Transverse colon (tissue), 4 donors: ENCODE results near the gene NDUFS3. TPM values are rescaled to one million over a fixed set of nuclear protein-coding genes. Genes with fewer than 3 reads are reported as not detected.

Experiments
- DNase-seq: peaks from one replicate; pipeline ENCODE4 v3.0.0-alpha.2; 2019
- H3K27ac ChIP-seq, 4 donors: fragments of 200-600 bp; sonication (generic); 2 replicates each; pipeline ENCODE4 v1.5.1; 2016 to 2018; ENCODE audit warnings: inconsistent platforms in 4 of 4
- H3K27me3 ChIP-seq: fragments of 200-600 bp; sonication (generic); 2 replicates; pipeline ENCODE4 v1.5.1; 2017; ENCODE audit warnings: inconsistent platforms
- H3K36me3 ChIP-seq, 4 donors: fragments of 200-600 bp; sonication (generic); 2 replicates each; pipeline ENCODE4 v1.5.1; 2017 to 2019; ENCODE audit warnings: inconsistent platforms in 4 of 4
- H3K4me1 ChIP-seq, 4 donors: fragments of 200-600 bp; sonication (generic); 2 replicates each; pipeline ENCODE4 v1.5.1; 2017 to 2020; ENCODE audit warnings: inconsistent platforms in 4 of 4
- H3K4me3 ChIP-seq, 4 donors: fragments of 200-600 bp; sonication (generic); 1 replicate in 1 of 4; 2 replicates in 3 of 4; pipeline versions ENCODE4 v1.5.1 to v1.6.1; 2017 to 2019; ENCODE audit warnings: inconsistent platforms in 4 of 4
- H3K9me3 ChIP-seq, 2 donors: fragments of 200-600 bp; sonication (generic); 2 replicates each; pipeline ENCODE4 v1.5.1; 2017 to 2019; ENCODE audit warnings: inconsistent platforms in 2 of 2
- EP300 ChIP-seq: sonication (generic); formaldehyde crosslinking; IDR thresholded peaks from one replicate; pipeline ENCODE4 v1.6.1; 2017; ENCODE audit warnings: antibody characterized with exemption, low read depth
- POLR2A ChIP-seq: fragments of 450-650 bp; IDR thresholded peaks from one replicate; pipeline ENCODE4 v1.6.1; 2016; ENCODE audit warnings: antibody characterized with exemption, mild to moderate bottlenecking, moderate library complexity
- POLR2AphosphoS5 ChIP-seq, 3 donors: sonication (generic); formaldehyde crosslinking; IDR thresholded peaks; one replicate each; pipeline ENCODE4 v1.6.1; 2016; ENCODE audit warnings: antibody characterized with exemption in 3 of 3
- WGBS, 2 donors: methylation state at CpG; one replicate each; pipeline ENCODE4 v1.1.5; 2018; ENCODE audit warnings: low coverage in 1 of 2; 5-methylcytosine and 5-hydroxymethylcytosine counted together
- in situ Hi-C, 4 donors: fragments of 200-750 bp; cut with MboI; loops; one replicate each; pipeline versions ENCODE4 v1.15.0 to v1.15.1; 2017; ENCODE audit warnings: low sequenced_read_pairs in 3 of 4, low pct_ligation_motif_present in 1 of 4, low pct_unique_long_range_greater_than_20kb in 1 of 4
- intact Hi-C: fragments of 100-400 bp; cut with DNase I; formaldehyde crosslinking; loops from one replicate; pipeline ENCODE4 v1.15.1; 2023; ENCODE audit warnings: low total_unique reads
- small RNA-seq, 4 donors: library from RNA; depleted of rRNA; stranded (forward); fragments of <200 nt; gene quantifications; one replicate each; pipeline ENCODE3, GENCODE V24; 2016
- total RNA-seq, 4 donors: library from RNA; depleted of rRNA; stranded (reverse); fragments of >200 nt; gene quantifications; one replicate each; pipeline ENCODE4 v1.1.0, GENCODE V29; 2016
- TF ChIP-seq, protein P1 (sequence below), 5 experiments: fragments of 200-600 bp in 3 of 5; fragments of 450-650 bp in 2 of 5; sonication (generic) in 3 of 5; IDR thresholded peaks; 1 replicate in 2 of 5; 2 replicates in 3 of 5; pipeline ENCODE4 v1.5.1; 2016 to 2017; ENCODE audit warnings: antibody characterized with exemption in 5 of 5, inconsistent platforms in 3 of 5, mild to moderate bottlenecking in 2 of 5, moderate library complexity in 1 of 5

Gene NDUFS3
- total RNA-seq, 4 donors from 2014 or later, result 72.6 to 256 (median 213) TPM

DNA sequence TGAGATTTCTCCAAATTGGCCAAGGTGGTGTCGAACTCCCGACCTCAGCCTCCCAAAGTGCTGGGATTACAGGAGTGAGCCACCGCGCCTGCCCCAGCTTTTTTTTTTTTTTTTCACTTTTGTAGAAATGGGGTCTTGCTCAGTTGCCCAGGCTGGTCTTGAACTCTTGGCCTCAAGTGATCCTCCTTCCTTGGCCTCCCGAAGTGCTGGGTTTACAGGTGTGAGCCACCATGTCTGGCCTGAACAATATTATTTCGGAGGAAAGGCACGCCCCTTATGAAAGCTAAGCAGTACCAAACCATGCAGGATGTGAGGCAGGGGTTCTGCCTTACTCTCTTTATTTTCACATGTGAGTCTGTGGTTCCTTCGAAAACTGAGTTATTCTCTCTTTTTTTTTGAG lies 47.4 kb downstream of the NDUFS3 start:
- Histone ChIP-seq H3K4me3 (no peak overlapping the region), H3K27me3 (no peaks in the 10 kb centered on the region), H3K27ac (no peak overlapping the region), H3K36me3 (peaks cover 0 to 91% (median 41%) of the 10 kb centered on the region in 4 donors), H3K9me3 (no peaks in the 10 kb centered on the region), H3K4me1 (no peaks in the 10 kb centered on the region)
- in situ Hi-C loops (no loop called here), intact Hi-C loops (no loop called here)
- TF ChIP-seq POLR2A (no peak), EP300 (no peak), POLR2AphosphoS5 (IDR thresholded peaks at IDR 0.05) (no peak)
- TF ChIP-seq, protein P1, sequence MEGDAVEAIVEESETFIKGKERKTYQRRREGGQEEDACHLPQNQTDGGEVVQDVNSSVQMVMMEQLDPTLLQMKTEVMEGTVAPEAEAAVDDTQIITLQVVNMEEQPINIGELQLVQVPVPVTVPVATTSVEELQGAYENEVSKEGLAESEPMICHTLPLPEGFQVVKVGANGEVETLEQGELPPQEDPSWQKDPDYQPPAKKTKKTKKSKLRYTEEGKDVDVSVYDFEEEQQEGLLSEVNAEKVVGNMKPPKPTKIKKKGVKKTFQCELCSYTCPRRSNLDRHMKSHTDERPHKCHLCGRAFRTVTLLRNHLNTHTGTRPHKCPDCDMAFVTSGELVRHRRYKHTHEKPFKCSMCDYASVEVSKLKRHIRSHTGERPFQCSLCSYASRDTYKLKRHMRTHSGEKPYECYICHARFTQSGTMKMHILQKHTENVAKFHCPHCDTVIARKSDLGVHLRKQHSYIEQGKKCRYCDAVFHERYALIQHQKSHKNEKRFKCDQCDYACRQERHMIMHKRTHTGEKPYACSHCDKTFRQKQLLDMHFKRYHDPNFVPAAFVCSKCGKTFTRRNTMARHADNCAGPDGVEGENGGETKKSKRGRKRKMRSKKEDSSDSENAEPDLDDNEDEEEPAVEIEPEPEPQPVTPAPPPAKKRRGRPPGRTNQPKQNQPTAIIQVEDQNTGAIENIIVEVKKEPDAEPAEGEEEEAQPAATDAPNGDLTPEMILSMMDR (IDR thresholded peaks at IDR 0.05), result no peak
- 92 to 100% methylated on average over 2 to 8 of the region's 8 CpGs for WGBS, 2 donors
- no peak for DNase-seq

DNA sequence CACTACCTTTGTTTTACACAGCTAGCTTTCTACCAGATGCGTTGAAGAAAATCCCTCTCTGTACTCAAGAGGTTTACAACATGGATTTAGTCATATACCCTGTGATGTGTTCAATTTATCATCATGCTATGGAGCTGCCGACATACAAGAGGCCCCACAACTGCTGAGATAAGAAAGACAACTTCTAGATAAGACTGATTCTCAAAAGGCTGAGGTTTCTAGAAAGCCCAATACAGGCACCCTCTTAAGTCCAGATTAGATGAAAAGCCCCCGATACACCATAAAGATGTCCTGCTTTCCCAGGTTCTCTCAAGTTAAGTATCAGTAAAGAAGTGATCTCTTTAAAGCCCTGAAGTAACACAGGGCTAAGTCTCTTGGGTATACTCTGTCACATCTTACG lies 49.2 kb downstream of the NDUFS3 start:
- no peaks in the 10 kb centered on the region for H3K9me3 ChIP-seq
- 90 to 95% methylated on average over 2 to 4 of the region's 4 CpGs for WGBS, 2 donors
- peaks cover 0 to 84% (median 36%) of the 10 kb centered on the region in 4 donors for H3K36me3 ChIP-seq
- no peak overlapping the region for H3K27ac ChIP-seq
- TF ChIP-seq POLR2AphosphoS5 (IDR thresholded peaks at IDR 0.05) (no peak), POLR2A (no peak), EP300 (no peak)
- TF ChIP-seq, protein P1 (IDR thresholded peaks at IDR 0.05), result no peak
- in situ Hi-C loops, result no loop called here
- no peaks in the 10 kb centered on the region for H3K4me1 ChIP-seq
- no peak overlapping the region for H3K4me3 ChIP-seq
- intact Hi-C loops, result no loop called here
- H3K27me3 ChIP-seq, result no peaks in the 10 kb centered on the region
- DNase-seq, result no peak

DNA sequence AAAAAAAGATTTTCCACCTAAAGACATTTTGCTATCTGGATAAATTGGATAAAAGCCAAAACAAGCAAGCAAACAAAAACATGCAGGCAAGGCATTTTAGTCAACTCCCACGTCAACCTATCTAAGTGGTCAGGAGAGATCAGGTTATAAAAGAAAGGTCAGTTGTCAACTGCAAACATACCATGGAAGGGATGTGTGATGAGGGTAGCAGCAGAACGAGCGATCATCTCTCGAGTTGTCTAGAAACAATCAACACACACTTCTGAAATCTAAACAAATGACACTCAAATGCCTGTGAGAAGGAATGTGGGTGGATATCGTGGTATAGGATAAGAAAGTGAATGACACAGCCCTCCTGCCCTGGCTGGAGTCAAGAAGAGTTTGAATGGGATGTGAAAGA lies 52.6 kb downstream of the NDUFS3 start:
- H3K36me3 ChIP-seq, result peaks cover 0 to 80% (median 30%) of the 10 kb centered on the region in 4 donors
- no peaks in the 10 kb centered on the region for H3K9me3 ChIP-seq

More for the DNA sequence above, 52.6 kb downstream of the NDUFS3 start:
- Histone ChIP-seq H3K4me1 (no peaks in the 10 kb centered on the region), H3K27me3 (no peaks in the 10 kb centered on the region), H3K4me3 (no peak overlapping the region), H3K27ac (no peak overlapping the region)
- intact Hi-C loops (no loop called here), in situ Hi-C loops (no loop called here)
- TF ChIP-seq EP300, result no peak
- TF ChIP-seq, protein P1 (IDR thresholded peaks at IDR 0.05), result no peak
- TF ChIP-seq POLR2AphosphoS5 (IDR thresholded peaks at IDR 0.05), result no peak
- TF ChIP-seq POLR2A, result no peak
- WGBS, 2 donors, result 62 to 77% methylated on average over 4 to 5 of the region's 5 CpGs
- no peak for DNase-seq

Small RNA genes lying within 50 kb of the gene (small RNA-seq; reads per million reads assigned to genes)
- gene RN7SL652P (0 to 0.12 (median 0) reads per million in 4 donors), gene RNU5E-10P (0 reads per million in 4 donors)

Other genes with a start within 250 kb of the NDUFS3 start
- not detected for gene MYBPC3, start 226.4 kb upstream of the NDUFS3 start, total RNA-seq
- 10 to 100 TPM in 2 of 4 donors, 1 to 10 TPM in 2; 7.1 to 35.5 (median 17.2) TPM for gene SPI1, start 200.5 kb upstream of the NDUFS3 start, total RNA-seq
- gene SLC39A13, start 170.5 kb upstream of the NDUFS3 start, total RNA-seq, result 10 to 100 TPM; 19.9 to 56.9 (median 43.1) TPM
- 100 to 1,000 TPM in 2 of 4 donors, 10 to 100 TPM in 2; 56.5 to 252 (median 91.4) TPM for gene PSMC3, start 152.6 kb upstream of the NDUFS3 start, total RNA-seq
- gene RAPSN, start 129.9 kb upstream of the NDUFS3 start, total RNA-seq, result not detected
- 100 to 1,000 TPM in 2 of 4 donors, 10 to 100 TPM in 2; 82.9 to 248 (median 96.7) TPM for gene CELF1, start 25.9 kb upstream of the NDUFS3 start, total RNA-seq
- gene PTPMT1, start 13.5 kb upstream of the NDUFS3 start, total RNA-seq, result 10 to 100 TPM; 19.1 to 79.1 (median 74.1) TPM
- 10 to 100 TPM in 3 of 4 donors, 1 to 10 TPM in 1; 9.4 to 20.3 (median 16.5) TPM for gene KBTBD4, start 104 bp upstream of the NDUFS3 start, total RNA-seq
- under 1 TPM in 1 of 4 donors, not detected in 3; 0.41 TPM for gene FAM180B, start 7.6 kb downstream of the NDUFS3 start, total RNA-seq
- gene C1QTNF4, start 15.3 kb downstream of the NDUFS3 start, total RNA-seq, result 1 to 10 TPM in 3 of 4 donors, under 1 TPM in 1; 0.68 to 7.8 (median 1.8) TPM
- gene MTCH2, start 63.5 kb downstream of the NDUFS3 start, total RNA-seq, result 10 to 100 TPM; 21.5 to 92.2 (median 61.0) TPM
- gene AGBL2, start 136.3 kb downstream of the NDUFS3 start, total RNA-seq, result 10 to 100 TPM in 2 of 4 donors, 1 to 10 TPM in 2; 3.3 to 13.5 (median 8.0) TPM
- gene FNBP4, start 188.3 kb downstream of the NDUFS3 start, total RNA-seq, result 100 to 1,000 TPM in 3 of 4 donors, 10 to 100 TPM in 1; 85.9 to 312 (median 164) TPM